ENCODE results near the gene NEU1. TPM values are rescaled to one million over a fixed set of nuclear protein-coding genes. Genes with fewer than 3 reads are reported as not detected.

NEU1 gene
- total and polyA plus RNA-seq, 2 of the 8 experiments (the other 6 are each of a cell fraction or from before 2014, with no cell fraction given): 41.2 to 72.1 TPM

GRCh38 chr6:31836474-31837368 lies 25.9 kb downstream of the NEU1 start:
- Histone ChIP-seq H3K23me2 (ENCODE audit: low read depth, low read length) (peaks cover 15% of the 10 kb centered on the region), H3K79me2 (ENCODE audit: control insufficient read depth in 1 of 2, insufficient read depth in 2 of 2, low read length in 2 of 2) (peaks cover 17 to 38% of the 10 kb centered on the region in 2 experiments), H3K4me1 (replicated peaks in 1 of 4; ENCODE audit: control insufficient read depth in 3 of 4, insufficient read depth in 4 of 4, low read length in 3 of 4) (peaks cover 2 to 9% (median 6%) of the 10 kb centered on the region in 4 experiments; a peak in 4 of 7 replicates), H3K27me3 (replicated peaks in 1 of 4; ENCODE audit: control insufficient read depth in 3 of 4, extremely low read depth in 1 of 4, insufficient read depth in 3 of 4, low read length in 3 of 4) (no peaks in the 10 kb centered on the region), H4K91ac (replicated peaks; ENCODE audit: insufficient read length, low read length) (no peak overlapping the region), H3K4ac (replicated peaks; ENCODE audit: insufficient read length, low read depth, low read length) (peak overlapping the region; percentile 12), H2AFZ (ENCODE audit: low read length) (no peak overlapping the region), H3K9me3 (ENCODE audit: insufficient read depth in 2 of 2, low read depth in 1 of 2, low read length in 1 of 2) (no peaks in the 10 kb centered on the region), H3K4me3 (ENCODE audit: extremely low read depth in 1 of 4, insufficient read depth in 2 of 4, low read depth in 3 of 4, low read length in 4 of 4) (peak overlapping the region; percentile 70 to 99 (median 92)), H3K79me1 (ENCODE audit: low read depth, low read length) (peaks cover 3% of the 10 kb centered on the region; the same call in 1 of the 2 replicates), H2BK120ac (replicated peaks; ENCODE audit: low read depth, low read length) (no peak overlapping the region), H3K56ac (replicated peaks; ENCODE audit: insufficient read length, low read depth, low read length) (peak overlapping the region; percentile 79), H3K36me3 (ENCODE audit: control insufficient read depth in 2 of 4, insufficient read depth in 4 of 4, low read length in 3 of 4) (peaks cover 34 to 62% (median 48%) of the 10 kb centered on the region in 4 experiments), H4K5ac (ENCODE audit: insufficient read length, low read depth, low read length) (no peak overlapping the region), H4K8ac (ENCODE audit: extremely low read depth, insufficient read depth, low read length) (no peak overlapping the region), H2BK20ac (ENCODE audit: low read length) (no peak overlapping the region), H2BK5ac (ENCODE audit: low read depth, low read length) (0 out of 2 replicates have a peak overlapping the region, but pooled peaks have one; percentile 32), H2AK5ac (ENCODE audit: low read depth, low read length) (no peak overlapping the region), H3K14ac (ENCODE audit: insufficient read length) (no peak overlapping the region), H3K27ac (ENCODE audit: low read depth, low read length) (peak overlapping the region; percentile 2; the same call in 1 of the 2 replicates), H4K20me1 (replicated peaks in 1 of 2; ENCODE audit: control insufficient read depth in 1 of 2, insufficient read depth in 2 of 2, low read length in 2 of 2) (peaks cover 18 to 22% of the 10 kb centered on the region in 2 experiments), H2BK12ac (ENCODE audit: low read depth, low read length) (no peak overlapping the region), H3K23ac (ENCODE audit: insufficient read length) (no peak overlapping the region), H3K4me2 (ENCODE audit: insufficient read depth in 1 of 2, low read depth in 2 of 2, low read length in 2 of 2) (peak overlapping the region; percentile 84 to 99), H3K9ac (replicated peaks in 1 of 4; ENCODE audit: extremely low read depth in 1 of 4, low read depth in 3 of 4, low read length in 3 of 4) (peak overlapping the region; percentile 58 to 96 (median 84)), H3K18ac (ENCODE audit: extremely low read depth, low read length) (peak overlapping the region; percentile 4; the same call in 1 of the 2 replicates), H2BK15ac (ENCODE audit: low read length) (no peak overlapping the region)
- CTCF ChIA-PET (ENCODE audit: partially characterized antibody): interaction anchor here (0.6 to 4.5 kb wide), 6 partner anchors 10 to 71 kb away, joined by 3 to 15 read pairs (median 6); partner anchors contain the start of genes HSPA1B and NEU1
- no peak for TF ChIP-seq SP1 (IDR thresholded peaks at IDR 0.05; ENCODE audit: low read depth, low read length)
- TF ChIP-seq POLR2A (IDR thresholded peaks at IDR 0.05; ENCODE audit: control extremely low read depth in 1 of 2, low read depth in 2 of 2, low read length in 2 of 2): peak in 1 of 2 experiments; percentile 42; a peak in 1 of 3 replicates
- no peak for TF ChIP-seq SIX5 (IDR thresholded peaks at IDR 0.05; ENCODE audit: low read depth, low read length)
- 0 out of 4 replicates have a peak, but pooled peaks of 1 of the 2 experiments have one; percentile 22 for TF ChIP-seq SIN3A (conservative IDR thresholded peaks at IDR 0.05 in 1 of 2, IDR thresholded peaks at IDR 0.05 in 1 of 2; ENCODE audit: low read depth in 1 of 2, low read length in 2 of 2)
- no peak for TF ChIP-seq BRCA1 (IDR thresholded peaks at IDR 0.05; ENCODE audit: low read depth, low read length)
- TF ChIP-seq JUN (IDR thresholded peaks at IDR 0.05; ENCODE audit: low read depth, low read length): no peak
- DNase-seq (ENCODE audit: low read depth in 1 of 2, low spot score in 2 of 2) (no peak), FAIRE-seq (no peak)
- WGBS, 2 experiments (ENCODE audit: extremely low coverage in 1 of 2, insufficient coverage in 1 of 2, insufficient read length in 1 of 2, insufficient replicate concordance in 2 of 2, low coverage in 1 of 2, low lambda C conversion rate in 2 of 2, missing lambda C conversion rate in 1 of 2): 37% methylated on average over 12 of the region's 12 CpGs; no CpG with 5 or more reads in 1 of the 2 experiments
- POLR2A ChIA-PET (ENCODE audit: partially characterized antibody): interaction anchor here (0.7 to 11.4 kb wide), 28 partner anchors 11 to 239 kb away, joined by 3 to 189 read pairs (median 6); partner anchors contain the start of genes BAG6, C6orf47, DXO and GPANK1
